ENCODE data around the gene ANKRD44.

Gene ANKRD44

DNA sequence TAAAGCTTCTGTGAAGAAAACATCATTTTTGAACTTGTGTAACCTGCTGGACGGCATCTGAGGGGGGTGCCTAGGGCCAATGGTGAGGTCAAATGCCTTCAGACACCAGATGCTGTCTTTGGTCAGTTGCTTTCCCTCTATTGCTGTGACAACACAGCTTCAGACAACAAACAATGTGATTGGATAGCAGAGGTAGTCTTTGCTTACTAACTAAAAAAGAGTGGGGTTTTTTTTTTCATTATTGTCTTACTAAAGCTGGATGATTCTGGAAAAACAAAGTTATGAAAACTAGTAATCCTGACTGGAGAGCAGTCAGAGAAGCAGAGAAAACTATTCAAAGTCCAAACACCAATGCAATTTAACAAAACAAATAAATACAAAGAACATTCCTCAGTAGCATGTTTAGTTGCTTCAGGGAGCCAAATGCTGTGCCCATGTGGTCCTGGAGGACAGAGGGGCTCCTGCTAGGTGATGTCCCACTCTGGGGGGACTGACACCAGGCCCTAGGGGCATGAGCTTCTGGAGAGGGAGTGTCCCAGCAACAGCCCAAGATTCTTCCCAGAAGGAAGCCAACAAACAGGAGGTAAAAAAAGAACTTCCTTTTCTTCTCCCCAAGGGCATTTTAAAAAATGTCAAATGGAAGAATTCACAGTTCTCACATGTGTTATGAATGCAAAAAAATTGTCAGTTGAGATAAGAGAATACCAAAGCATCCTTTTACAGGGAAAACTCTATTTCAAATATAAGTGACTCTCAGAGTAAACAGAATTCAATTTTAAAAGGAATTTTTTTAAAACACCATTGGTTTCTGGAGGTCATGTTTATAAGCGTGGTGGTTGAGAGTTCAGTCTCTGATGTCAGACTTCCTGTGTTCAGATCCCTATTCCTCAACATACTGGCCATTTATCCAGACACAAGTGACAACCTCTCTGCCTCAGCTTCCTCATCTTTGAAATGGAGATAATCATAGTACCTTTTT lies 203.0 kb downstream of the ANKRD44 start:
- TF ChIP-seq, protein P1, sequence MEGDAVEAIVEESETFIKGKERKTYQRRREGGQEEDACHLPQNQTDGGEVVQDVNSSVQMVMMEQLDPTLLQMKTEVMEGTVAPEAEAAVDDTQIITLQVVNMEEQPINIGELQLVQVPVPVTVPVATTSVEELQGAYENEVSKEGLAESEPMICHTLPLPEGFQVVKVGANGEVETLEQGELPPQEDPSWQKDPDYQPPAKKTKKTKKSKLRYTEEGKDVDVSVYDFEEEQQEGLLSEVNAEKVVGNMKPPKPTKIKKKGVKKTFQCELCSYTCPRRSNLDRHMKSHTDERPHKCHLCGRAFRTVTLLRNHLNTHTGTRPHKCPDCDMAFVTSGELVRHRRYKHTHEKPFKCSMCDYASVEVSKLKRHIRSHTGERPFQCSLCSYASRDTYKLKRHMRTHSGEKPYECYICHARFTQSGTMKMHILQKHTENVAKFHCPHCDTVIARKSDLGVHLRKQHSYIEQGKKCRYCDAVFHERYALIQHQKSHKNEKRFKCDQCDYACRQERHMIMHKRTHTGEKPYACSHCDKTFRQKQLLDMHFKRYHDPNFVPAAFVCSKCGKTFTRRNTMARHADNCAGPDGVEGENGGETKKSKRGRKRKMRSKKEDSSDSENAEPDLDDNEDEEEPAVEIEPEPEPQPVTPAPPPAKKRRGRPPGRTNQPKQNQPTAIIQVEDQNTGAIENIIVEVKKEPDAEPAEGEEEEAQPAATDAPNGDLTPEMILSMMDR (IDR thresholded peaks at IDR 0.05): no peak
- H3K4me3 ChIP-seq: no peak overlapping the region
- H3K27ac ChIP-seq: peak overlapping the region; percentile 37 to 79
- no peak for DNase-seq (ENCODE audit: low spot score)

DNA sequence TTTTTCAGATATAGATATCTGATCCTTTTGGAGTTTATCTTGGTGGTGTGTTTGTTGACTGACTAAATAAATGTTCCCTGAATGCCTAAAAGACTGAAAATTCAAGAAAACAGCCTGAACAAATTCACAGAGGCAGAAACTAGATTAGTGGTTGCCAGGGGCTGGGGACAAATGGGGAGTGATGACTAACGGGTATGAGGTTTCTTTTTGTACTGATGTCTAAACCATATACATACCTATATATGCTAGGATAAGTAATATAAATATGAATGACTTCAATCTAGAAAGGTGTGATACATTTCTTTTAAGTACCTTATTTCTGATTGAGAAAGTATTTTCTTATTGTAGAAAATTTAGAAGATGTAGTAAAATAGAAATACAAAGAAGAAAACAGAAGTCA lies 207.2 kb downstream of the ANKRD44 start:
- no peak for DNase-seq (ENCODE audit: low spot score)
- Histone ChIP-seq H3K4me3 (no peak overlapping the region), H3K27ac (no peak overlapping the region)
- TF ChIP-seq, protein P1 (IDR thresholded peaks at IDR 0.05): no peak

DNA sequence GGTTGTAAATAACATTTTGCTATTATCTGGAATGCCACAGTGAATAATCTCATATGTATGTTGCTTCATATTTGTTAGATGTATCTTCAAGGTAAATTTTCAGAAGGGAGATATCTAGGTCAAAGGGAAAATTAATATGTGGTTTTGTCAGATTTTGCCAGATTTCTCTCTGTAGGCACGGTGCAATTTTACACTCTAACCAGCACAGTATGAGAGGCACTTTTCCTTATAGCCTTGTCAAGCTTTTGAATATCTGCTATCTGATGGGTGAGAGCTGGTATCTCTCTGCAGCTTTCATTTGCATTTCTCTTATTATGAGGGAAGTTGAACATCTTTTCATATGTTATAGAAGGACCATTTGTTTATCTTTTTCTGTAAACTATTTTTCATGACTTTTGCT lies 208.3 kb downstream of the ANKRD44 start:
- TF ChIP-seq, protein P1 (IDR thresholded peaks at IDR 0.05): no peak
- Histone ChIP-seq H3K27ac (no peak overlapping the region), H3K4me3 (no peak overlapping the region)
- DNase-seq (ENCODE audit: low spot score): no peak

DNA sequence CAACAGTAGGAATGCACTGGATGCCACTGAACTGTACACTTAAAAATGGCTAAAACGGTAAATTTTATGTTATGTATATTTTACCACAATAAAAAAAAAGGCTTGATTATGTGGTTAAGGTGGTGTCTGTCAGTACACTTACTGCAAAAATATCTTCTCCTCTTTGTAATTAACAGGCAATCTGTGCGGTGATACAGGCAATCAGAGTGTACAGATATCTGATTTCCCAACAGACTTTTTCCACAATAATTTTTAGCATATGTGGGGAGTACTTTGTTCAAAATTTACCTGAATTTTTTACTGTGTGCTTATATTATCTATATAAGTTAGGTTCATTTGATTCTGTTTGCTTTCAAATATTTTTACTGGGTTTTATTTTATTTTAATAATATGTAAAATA lies 209.1 kb downstream of the ANKRD44 start:
- no peak overlapping the region for H3K4me3 ChIP-seq
- DNase-seq (ENCODE audit: low spot score): no peak
- TF ChIP-seq, protein P1 (IDR thresholded peaks at IDR 0.05): no peak
- no peak overlapping the region for H3K27ac ChIP-seq

DNA sequence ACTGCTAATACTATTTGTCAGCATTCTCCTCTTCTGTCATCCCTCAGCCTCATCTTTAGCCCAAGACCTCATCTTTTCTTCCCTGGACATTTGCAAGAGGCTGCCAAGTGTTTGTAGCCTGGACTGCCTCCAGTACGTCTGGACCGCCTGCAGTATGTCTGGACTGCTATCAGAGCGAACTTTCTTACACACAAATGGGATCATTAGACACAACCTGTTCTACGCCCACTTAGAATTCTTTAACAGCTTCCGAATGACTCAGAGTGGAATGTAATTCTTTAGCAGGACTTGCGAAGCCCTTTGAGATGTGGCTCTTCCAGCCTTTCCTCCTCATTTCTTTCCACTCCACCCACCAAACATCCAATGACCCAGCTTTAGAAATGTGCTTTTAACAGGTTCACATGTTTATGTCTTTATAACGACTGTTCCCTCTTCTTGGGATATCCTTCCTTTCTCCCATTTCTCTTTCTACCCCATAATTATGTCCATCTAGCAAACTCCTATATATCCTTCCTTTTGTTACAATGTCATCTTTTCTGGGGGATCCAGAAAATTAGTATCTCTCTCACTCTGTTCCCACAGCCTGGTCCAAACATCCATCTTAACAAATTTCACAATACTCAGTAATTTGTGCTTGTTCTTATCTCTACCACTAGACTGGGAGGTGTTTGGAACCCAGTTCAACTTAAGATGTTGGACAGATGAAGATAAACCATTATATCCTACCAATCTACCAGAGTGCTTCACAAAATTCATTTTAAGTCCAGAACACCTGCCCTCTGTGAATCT lies 212.8 kb downstream of the ANKRD44 start:
- H3K27ac ChIP-seq: peak overlapping the region in 1 of 2 donors; percentile 46
- DNase-seq (ENCODE audit: low spot score): peak; percentile 79
- TF ChIP-seq, protein P1 (IDR thresholded peaks at IDR 0.05): no peak
- no peak overlapping the region for H3K4me3 ChIP-seq

DNA sequence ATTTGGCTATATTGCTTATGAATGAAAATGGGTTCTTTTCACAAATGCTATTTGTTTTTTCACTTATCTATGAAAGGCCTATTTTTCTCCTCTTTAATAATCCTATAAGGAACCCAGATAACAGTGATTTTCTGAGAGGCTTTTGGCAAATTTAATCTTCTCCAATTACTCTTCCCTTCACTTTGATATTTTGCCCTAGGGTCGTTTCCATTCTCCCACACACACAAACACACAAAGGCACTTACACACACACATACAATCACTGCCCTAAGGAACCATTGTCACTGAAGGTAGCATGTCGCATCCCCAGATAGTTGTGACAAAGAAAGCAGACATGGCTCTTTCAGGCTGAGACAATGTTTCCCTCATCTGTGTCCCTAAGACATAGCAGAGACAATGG lies 213.9 kb downstream of the ANKRD44 start:
- no peak overlapping the region for H3K4me3 ChIP-seq
- H3K27ac ChIP-seq: peak overlapping the region in 1 of 2 donors; percentile 26
- TF ChIP-seq, protein P1 (IDR thresholded peaks at IDR 0.05): no peak
- DNase-seq (ENCODE audit: low spot score): no peak

Data from coronary artery (tissue), 2 donors.